Kidney glomerular epithelial cell (primary cell): ENCODE measurements around the gene PIK3C2G.

ENCODE experiments used
- DNase-seq: peaks from one replicate; lab custom pipeline; 2025; lab: John Stamatoyannopoulos, UW

Gene PIK3C2G

GRCh38 chr12:18280728-18281127 is 19.4 kb downstream of the PIK3C2G start:
- no peak for DNase-seq

GRCh38 chr12:18281941-18282340 is 20.6 kb downstream of the PIK3C2G start:
- no peak for DNase-seq

GRCh38 chr12:18283831-18284230 is 22.5 kb downstream of the PIK3C2G start:
- no peak for DNase-seq

- no peak for DNase-seq
Observed at GRCh38 chr12:18284386-18284785, 23.1 kb downstream of the PIK3C2G start.

- no peak for DNase-seq
Observed at GRCh38 chr12:18285161-18285560, 23.8 kb downstream of the PIK3C2G start.

- DNase-seq: no peak
Observed at GRCh38 chr12:18290386-18290785, 29.1 kb downstream of the PIK3C2G start.

- DNase-seq: no peak
Observed at GRCh38 chr12:18294889-18295288, 33.6 kb downstream of the PIK3C2G start.

- no peak for DNase-seq
Observed at GRCh38 chr12:18296201-18296908, 35.0 kb downstream of the PIK3C2G start.

GRCh38 chr12:18296909-18297280 is 35.6 kb downstream of the PIK3C2G start:
- no peak for DNase-seq

GRCh38 chr12:18297902-18298301 is 36.6 kb downstream of the PIK3C2G start:
- DNase-seq: no peak

GRCh38 chr12:18302809-18303430 is 41.6 kb downstream of the PIK3C2G start:
- no peak for DNase-seq

GRCh38 chr12:18304609-18305008 is 43.3 kb downstream of the PIK3C2G start:
- no peak for DNase-seq

- no peak for DNase-seq
Observed at GRCh38 chr12:18306311-18306710, 45.0 kb downstream of the PIK3C2G start.

GRCh38 chr12:18313306-18313705 is 52.0 kb downstream of the PIK3C2G start:
- DNase-seq: no peak

GRCh38 chr12:18320036-18320617 is 58.8 kb downstream of the PIK3C2G start:
- peak; percentile 54 for DNase-seq

GRCh38 chr12:18320976-18321375 is 59.7 kb downstream of the PIK3C2G start:
- peak; percentile 29 for DNase-seq

GRCh38 chr12:18323159-18323558 is 61.8 kb downstream of the PIK3C2G start:
- DNase-seq: no peak

GRCh38 chr12:18327036-18327435 is 65.7 kb downstream of the PIK3C2G start:
- DNase-seq: no peak

- no peak for DNase-seq
Observed at GRCh38 chr12:18332173-18332572, 70.9 kb downstream of the PIK3C2G start.

GRCh38 chr12:18339633-18340032 is 78.3 kb downstream of the PIK3C2G start:
- no peak for DNase-seq

GRCh38 chr12:18340186-18340585 is 78.9 kb downstream of the PIK3C2G start:
- DNase-seq: no peak

- DNase-seq: no peak
Observed at GRCh38 chr12:18340786-18341185, 79.5 kb downstream of the PIK3C2G start.

GRCh38 chr12:18343708-18344107 is 82.4 kb downstream of the PIK3C2G start:
- DNase-seq: no peak
